NCI-H128 (cell line): ENCODE data around the gene RPS6KA5.
"Not testable (repeated sequence)": the region's sequence is repeated elsewhere in the genome, so short reads cannot be mapped to it uniquely, and the experiment has no call there.

Experiments
- DNase-seq: peaks from one replicate; lab custom pipeline; 2025; ENCODE audit not compliant: unreplicated experiment; lab: John Stamatoyannopoulos, UW

The RPS6KA5 gene

DNA sequence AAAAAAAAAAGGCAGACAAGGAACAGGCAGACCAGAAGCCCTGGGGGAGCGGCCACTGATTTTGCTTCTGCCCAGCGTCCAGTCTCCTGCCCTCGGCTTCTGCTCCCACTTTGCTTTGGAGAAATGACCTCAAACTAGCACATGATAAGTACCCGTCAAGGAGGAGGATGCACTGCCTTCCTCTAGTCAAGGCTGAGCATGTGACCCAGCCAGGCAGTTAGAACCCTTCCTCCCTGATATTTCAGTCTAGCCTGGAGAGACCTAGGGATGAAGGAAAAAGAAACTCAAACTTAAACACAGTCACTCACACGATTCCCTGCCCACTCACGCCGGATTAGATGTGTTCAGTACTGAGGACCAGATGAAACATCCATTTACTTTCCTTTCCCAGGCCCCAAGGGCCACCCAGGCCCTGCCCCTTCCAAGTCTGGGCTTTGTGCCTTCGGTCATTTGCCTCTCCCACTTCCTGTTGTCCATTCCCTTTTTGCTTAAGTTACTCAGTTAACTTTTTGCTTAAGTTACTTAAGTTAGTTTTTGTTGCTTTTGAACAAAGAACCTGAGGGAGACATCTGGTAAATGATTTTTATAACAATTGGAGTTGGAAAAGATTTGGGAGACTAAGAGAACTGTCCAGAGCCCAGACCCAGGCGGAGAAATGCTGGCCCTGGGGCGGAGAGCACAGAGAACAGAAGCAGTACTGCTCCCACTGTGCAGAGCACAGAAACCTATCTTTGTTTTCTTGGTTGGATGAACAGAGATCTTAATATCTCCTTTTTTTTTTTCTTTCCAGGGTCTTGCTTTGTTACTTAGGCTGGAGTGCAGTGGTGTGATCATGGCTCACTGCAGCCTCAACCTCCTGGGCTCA lies 221.2 kb downstream of the RPS6KA5 start:
- DNase-seq: no peak

DNA sequence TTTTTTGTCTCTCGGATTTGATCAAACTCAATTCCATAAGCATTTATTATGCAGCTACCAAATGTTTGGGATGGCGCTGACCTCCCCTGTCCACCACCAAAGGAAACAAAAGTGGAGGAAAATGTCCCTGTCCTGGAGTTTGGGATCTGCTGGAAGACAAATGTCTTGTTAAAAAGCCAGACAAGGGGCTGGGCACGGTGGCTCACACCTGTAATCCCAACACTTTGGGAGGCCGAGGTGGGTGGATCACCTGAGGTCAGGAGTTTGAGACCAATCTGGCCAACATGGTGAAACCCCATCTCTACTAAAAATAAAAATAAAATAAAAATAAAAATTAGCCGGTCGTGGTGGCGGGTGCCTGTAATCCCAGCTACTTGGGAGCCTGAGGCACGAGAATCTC lies 221.9 kb downstream of the RPS6KA5 start:
- not testable (repeated sequence) for DNase-seq

DNA sequence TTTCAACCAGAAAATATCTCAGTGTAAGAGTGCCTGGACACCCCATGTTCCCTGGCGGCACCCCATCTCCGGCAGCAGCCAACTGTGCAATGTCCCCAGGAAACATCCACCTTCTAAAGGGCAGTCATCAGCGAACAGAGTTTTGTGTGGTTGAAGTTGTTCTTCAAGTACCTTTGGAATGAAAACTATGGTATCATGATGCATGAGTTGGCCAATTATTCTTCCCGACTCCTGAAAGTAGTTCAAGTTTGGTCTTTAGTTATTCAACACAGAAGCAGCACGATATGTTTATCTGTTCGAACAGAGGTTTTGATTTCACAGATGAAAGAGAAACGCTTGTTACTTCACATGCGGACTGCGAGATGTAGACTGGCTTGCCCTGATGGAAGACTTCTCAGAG lies 223.1 kb downstream of the RPS6KA5 start:
- no peak for DNase-seq

DNA sequence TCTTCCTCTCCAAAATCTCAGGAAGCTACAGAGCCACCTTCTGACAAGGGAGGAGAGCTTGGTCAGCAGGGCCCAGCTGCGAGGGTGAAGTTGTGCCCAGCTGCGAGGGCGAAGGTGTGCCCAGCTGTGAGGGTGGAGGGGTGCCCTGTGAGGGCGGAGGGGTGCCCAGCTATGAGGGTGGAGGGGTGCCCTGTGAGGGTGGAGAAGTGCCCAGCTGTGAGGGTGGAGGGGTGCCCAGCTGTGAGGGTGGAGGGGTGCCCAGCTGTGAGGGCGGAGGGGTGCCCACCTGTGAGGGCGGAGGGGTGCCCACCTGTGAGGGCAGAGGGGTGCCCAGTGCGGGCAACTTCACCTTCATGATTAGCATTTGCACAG lies 223.8 kb downstream of the RPS6KA5 start:
- no peak for DNase-seq

DNA sequence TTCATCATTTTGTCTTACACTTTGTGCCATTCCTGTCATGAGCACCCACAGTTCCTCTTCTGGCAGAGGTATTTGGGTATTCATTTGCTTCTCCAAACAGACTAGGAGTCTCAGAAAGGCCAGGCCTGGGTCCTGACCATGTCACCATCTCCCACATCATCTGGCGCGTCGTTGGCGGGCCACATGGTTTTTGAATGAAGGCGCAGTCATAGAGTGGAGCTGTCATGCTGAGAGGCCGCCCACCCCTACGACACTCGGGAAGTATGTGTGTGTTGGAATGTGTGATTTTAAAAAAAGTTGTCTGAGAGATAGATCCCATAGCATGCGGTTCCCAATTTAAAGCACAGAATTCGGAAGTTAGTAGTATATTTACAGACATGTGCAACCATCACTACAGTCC lies 228.6 kb downstream of the RPS6KA5 start:
- no peak for DNase-seq

DNA sequence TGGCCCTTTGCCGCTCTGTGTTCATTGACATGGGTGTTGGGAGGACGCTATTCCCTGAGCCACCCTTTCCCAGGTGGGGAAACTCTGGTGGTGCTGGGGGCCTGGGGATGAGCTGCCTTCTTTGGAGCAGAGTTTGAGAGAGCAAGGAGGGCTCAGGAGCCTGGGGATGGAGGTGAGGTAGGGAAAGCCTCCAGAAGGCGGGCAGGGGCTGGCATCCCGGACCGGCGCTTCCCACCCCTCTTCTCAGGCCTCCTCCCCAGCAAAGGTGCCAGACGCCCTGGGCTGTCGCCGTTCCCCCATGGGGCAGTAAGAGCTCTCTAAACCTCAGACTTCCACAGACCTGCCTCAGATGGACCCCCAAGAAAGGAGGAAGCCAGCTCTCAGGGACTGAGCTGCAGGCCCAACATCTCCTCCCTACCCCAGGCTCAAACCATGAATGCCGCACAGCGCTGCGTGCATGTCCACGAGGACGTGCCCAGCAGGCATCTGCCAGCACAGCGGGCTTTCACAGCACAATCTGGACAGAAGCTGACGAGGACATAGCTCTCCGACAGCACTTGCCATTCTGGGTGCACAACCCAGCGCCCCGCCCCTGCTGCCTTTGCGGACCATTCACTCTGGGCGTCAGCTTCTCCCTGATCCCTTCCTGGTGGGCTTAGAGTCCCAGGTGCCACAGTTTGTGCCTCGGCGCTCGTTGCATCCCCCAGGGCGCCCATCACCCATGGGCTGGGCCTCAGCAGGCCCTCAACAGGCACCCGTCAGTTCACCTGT lies 229.3 kb downstream of the RPS6KA5 start:
- DNase-seq: no peak

DNA sequence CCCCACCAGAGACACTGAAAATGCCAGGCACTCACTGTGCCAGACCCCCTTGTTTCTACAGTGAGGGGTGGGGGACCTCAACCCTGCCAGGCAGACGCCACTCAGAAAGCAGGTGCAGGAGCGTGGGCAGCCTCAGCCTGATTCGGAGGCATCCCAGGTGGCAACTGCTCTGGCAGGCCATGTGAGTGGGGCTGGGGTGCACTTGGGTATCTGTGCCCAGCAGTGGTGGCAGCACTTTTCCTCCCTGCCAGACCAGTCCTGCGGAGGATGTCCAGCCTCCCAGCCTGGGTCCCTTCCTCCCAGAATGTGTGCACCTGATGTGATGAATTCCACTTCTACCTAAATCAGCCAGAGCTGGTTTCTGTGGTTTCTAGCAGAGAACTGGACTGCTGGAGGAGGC lies 230.8 kb downstream of the RPS6KA5 start:
- no peak for DNase-seq

DNA sequence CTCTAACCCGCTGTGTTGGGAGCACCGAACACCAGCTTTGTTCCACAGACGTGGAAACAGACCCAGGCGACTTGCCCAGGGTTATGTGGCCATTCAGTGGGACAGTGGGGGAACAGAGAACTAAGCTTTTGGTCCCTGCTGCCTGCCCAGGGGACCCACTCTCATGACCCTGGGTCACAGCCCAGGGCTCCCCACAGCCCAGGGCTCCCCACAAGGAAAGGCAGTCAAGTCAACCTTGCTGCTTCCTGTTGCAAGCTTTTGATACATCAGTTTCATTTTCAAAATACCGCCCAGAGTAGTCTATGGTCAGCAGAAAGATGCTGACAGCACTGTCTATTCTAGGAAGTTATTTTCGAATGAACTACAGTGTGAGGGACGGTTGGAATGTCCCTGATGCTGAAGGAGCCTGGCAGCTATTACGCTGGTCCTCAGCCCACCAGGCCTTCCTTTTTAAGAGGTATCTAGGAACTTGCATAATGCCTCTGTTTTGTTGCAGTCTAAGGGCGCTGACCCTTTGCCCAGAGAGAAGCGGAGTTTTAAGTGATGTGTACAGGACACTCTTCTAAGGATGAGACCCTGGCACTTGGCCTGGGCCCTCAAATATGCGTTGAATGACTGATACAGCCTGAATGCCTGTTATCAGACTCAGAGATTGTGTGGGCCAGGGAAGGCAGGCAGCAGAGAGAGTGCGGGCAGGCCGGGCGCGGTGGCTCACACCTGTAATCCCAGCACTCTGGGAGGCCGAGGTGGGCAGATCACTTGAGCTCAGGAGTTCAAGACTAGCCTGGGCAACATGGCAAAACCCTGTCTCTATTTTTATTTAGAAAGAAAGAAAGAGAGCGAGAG lies 231.6 kb downstream of the RPS6KA5 start:
- DNase-seq: no peak

DNA sequence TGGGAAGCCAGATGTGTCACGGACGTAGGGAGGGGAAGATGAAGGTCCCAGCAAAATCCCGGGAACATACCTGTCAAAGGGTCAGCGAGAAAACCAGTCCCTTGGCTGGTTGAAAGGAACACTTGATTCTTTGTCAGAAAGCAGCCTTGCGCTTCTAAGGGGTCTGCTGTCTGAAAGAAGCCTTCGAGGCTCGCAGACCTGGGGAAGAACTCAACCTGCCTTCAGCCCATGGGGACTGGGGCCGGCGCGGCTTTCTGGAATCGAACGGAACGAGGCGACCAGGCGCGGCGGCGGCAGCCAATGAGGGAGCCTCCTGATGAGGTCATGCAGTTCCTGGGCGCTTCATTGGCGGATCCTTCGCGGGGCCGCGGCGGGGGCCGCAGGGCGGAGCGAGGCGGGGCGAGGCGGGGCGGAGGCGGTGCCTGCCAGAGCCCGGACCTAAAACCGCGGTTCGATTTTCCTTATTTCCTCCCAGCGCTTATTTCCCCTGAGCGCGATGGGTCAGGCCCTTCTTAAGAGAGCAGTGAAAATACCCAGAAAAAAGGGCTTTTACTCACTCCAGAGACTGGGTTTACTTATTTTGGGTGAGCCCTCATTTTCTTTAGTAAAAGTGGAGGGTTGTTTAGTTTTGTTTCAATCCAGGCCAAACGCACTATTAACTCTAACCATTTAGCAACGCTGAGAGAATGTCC lies 232.4 kb downstream of the RPS6KA5 start:
- peak; percentile 83 for DNase-seq

DNA sequence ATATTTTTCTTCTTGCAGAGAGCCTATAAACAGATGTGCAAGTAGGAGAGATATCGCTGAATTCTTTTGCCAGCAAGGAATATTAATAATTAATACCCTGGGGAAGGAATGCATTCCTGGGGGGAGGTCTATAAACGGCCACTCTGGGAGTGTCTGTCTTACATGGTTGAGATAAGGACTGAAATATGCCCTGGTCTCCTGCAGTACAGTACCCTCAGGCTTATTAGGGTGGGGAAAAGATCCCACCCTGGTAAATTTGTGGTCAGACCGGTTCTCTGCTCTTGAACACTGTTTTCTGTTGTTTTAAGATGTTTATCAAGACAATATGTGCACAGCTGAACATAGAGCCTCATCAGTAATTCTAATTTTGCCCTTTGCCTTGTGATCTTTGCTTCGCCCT lies 236.9 kb downstream of the RPS6KA5 start:
- DNase-seq: not testable (repeated sequence)

DNA sequence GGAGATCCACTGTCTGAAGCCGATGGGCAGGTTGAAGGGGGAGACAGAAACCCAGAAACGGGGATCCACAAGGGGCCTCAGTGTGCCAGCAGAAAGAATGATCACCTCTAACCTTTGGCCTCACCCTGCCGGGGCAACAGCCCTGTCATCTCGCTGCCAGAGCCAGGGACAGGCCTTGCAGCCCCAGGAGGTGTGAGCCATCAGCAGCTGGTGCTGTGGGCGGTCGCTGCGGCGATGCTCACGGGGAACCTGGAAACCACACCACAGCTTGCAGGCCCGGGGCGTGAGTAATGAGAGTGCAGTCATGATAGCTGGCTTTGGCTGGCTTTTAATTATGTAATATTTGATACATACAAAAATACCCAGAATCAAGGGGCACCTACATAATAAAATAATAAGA lies 239.5 kb downstream of the RPS6KA5 start:
- DNase-seq: no peak

DNA sequence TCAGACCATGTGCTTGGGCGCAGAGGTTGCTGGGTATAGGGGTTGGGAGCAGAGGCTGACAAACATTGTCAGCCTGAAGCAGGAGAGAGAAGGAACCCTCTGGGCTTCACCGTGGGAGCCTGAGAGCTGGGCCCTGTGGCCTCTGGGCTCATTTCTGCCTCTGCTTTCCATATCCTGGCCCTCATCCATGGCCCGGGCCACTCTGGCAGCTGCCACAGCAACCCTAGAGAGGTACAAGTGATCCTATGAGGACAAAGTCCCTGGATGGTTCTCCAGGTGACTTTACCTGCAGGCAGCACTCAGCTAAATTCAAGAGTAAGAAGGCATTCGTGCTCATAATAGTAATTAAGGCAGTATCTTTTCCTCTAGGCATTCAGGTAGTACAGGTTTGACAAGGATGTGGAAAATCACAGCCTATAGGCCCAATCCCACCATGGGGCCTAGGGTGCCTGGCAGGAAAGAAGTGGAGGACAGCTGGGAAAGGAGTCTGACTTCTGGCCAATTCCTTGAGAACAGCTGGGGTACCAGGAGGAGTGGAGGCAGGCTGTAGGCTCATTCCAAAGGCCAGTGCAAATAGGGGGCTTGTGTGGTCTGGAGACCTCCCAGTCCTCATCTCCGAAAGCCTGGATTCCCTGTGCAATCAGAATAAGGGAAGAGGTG lies 240.6 kb downstream of the RPS6KA5 start:
- DNase-seq: no peak

DNA sequence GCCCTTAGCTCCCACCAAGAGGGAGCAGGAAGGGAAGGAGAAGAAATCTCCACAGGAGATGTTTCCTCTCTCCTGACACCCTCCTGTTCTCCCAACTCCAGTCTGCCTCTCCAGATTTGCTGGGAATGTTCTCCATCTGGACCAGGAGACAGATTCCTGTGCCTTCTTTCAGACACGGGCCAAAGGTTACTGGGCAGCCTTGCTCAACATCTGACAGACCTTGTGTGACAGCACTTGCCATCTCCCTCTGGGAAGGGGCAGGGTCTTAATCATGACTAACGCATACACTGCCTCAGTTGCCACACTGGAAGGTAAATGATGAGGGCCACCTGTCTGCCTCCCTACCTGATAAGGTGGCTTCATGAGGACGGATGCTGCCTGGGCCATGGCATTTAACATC lies 241.7 kb downstream of the RPS6KA5 start:
- no peak for DNase-seq

DNA sequence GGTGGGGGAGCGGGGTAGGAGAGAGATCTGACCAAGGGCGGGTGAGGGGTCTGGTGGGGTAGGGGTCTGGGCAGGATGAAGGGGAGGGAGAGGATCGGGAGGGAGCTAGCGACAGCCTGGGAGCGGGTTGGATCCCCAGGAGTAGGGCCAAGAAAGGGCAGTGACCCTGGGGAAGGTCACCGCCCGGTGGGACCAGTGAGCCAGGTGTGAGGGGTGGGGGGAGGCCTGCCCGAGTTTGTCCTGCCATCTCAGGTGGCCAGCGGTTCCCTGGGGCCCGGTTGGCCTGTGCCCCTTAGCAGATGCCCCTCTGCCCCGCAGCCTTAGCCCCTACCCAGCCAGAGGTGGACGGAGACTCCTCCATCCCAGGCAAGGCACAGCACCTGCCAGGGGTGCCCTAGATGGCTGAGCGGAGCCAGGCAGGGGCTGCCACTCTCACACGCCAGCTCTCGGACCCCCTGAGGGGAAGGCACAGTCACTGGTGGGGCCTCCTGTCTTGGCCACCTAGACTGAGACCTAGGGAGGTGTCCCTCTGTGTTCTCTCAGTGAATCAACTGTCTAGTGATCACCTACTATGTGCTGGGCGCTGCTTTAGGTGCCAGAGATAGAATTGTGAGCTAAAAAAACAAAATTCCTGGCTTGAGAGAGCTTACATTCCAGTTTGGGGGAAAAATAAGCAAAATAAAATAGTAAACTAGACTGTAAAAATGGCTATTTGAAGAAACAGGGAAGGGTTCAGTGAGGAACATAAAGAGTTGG lies 243.6 kb downstream of the RPS6KA5 start:
- DNase-seq: no peak

DNA sequence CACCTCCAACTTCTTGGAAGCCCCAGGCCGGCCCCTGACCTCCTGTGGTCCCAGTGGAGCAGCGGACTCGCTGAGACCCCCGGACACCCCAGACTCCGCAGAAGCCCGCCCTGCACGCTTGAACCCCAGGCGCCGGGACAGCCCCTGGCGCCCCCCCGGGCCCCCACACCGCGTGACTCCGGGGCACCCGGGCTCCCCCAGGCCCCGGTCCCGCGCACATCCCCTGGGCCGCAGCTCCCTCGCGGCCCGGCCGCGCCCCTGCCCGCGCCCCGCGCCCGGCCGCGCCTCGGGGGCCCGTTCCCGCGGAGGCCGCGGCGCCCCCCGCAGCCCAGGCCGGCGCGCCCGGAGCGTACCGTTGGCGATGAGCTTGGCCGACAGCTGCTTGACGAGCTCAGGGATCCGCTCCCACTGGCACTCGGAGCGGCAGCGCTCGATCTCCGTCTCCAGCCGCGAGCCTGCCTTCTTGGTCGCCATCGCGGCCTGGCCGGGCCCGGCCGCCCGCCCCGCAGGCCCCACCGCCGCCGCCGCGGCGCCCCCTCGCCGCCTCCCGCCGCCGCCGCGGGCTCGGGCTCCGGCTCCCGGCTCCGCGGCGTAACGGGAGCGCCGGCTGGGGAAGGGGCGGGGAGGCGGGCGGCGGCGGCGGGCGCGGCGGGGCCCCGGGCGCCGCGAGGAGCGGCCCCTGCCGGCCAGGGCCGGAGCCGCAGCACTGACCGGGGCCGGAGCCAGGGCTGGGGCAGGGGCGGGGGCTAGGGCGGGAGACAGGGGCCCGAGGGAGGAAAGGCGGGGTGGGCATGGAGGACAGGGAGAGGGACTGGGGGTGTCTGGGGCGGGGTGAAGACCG lies 244.4 kb downstream of the RPS6KA5 start, which contains the start of gene TTC7B:
Gene TTC7B, minus strand, starts transcription at position 609 of the 841 bp plus-strand sequence. Its CDS starts 135 bp downstream, at position 474.
- no peak for DNase-seq

DNA sequence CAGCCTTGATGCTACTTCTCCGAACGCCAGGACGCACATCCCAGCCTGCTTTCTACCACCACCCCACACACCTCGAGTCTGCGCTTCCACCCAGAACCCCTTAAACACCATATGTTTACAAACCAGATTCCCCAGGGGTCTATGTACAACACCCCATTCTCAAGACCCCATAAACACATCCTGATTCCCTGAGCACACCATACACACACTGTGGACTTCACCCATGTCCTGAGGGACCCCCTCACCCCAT lies 244.9 kb downstream of the RPS6KA5 start:
- no peak for DNase-seq

DNA sequence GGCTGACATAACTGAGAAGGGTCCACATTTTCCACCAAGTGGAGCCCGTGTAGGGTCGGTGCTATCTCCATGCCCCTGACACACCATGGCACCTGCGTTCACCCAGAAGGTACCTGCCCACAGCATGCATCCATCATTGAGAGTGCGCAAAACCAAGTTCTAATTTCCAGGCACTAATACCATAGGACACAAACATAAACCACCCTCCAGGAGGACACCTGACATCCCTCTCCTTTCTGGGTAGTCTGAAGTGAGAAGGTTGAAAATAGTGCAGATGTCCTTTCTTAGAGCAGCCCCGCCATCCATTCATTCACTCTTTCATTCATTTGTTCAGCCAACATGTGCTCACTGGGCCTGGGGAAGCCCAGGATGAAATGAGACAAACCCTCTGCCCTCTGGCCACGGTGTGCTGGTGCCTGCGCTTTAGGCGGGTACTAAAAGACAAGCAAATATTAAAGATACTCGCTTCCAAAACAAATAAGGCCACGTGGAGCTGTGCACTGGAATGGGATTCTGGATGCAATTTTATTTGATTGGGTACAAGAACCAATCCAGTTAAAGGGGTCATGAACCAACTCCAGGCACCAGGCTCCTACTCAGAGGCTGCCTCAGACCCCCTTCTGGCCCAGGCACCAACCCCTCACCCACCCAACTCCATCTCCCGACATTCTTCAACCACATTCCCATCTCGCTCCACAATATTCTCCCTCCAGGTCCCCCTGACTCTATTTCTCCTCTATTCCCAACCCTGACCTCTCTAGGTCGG lies 245.5 kb downstream of the RPS6KA5 start:
- no peak for DNase-seq

DNA sequence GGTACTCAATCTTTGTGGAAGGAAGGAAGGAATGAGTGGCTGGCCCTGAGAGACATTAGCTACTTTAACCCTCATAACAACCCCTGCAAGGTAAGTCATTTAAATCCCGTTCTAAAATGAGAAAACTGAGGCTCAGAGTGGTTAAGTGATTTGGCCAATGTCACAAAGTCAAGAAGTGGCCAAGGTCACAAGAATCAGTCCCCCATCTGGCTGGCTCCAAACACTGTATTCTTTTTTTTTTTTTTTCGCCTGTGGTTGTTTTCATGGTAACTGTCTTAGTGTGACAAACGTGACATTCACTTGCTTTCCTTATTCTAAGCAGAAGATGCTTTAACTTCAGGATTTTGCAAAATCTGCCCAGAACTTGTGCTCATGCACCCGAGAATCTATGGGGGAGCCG lies 247.0 kb downstream of the RPS6KA5 start:
- no peak for DNase-seq
